ENCODE measurements around the gene CARMIL3.

The CARMIL3 gene

GRCh38 chr14:24070285-24071143 lies 18.7 kb downstream of the CARMIL3 start:
- H3K27ac ChIP-seq = no peak overlapping the region
- no peak for TF ChIP-seq ZFX (IDR thresholded peaks at IDR 0.05; ENCODE audit: borderline replicate concordance)
- no peak for TF ChIP-seq CTCF (IDR thresholded peaks at IDR 0.05)

GRCh38 chr14:24071144-24071697 lies 19.4 kb downstream of the CARMIL3 start, which contains the start of gene CPNE6:
Gene CPNE6 (plus strand): TSS chr14:24071562. CDS start chr14:24072937, 1,375 bp downstream.
- no peak within 1 kb of the TSS for H3K27ac ChIP-seq
- TF ChIP-seq ZFX (IDR thresholded peaks at IDR 0.05; ENCODE audit: borderline replicate concordance) (no peak), CTCF (IDR thresholded peaks at IDR 0.05) (no peak)

- TF ChIP-seq ZFX (IDR thresholded peaks at IDR 0.05; ENCODE audit: borderline replicate concordance) = no peak
- TF ChIP-seq CTCF (IDR thresholded peaks at IDR 0.05) = no peak
Measured at GRCh38 chr14:24071836-24072430, 20.1 kb downstream of the CARMIL3 start.

GRCh38 chr14:24072436-24072835 lies 20.6 kb downstream of the CARMIL3 start:
- H3K27ac ChIP-seq = no peak overlapping the region
- TF ChIP-seq CTCF (IDR thresholded peaks at IDR 0.05) (no peak), ZFX (IDR thresholded peaks at IDR 0.05; ENCODE audit: borderline replicate concordance) (no peak)

More at GRCh38 chr14:24071836-24072430, 20.1 kb downstream of the CARMIL3 start:
- no peak overlapping the region for H3K27ac ChIP-seq

GRCh38 chr14:24072881-24073877 lies 21.4 kb downstream of the CARMIL3 start:
- H3K27ac ChIP-seq = no peak overlapping the region
- no peak for TF ChIP-seq ZFX (IDR thresholded peaks at IDR 0.05; ENCODE audit: borderline replicate concordance)
- TF ChIP-seq CTCF (IDR thresholded peaks at IDR 0.05) = no peak

- TF ChIP-seq ZFX (IDR thresholded peaks at IDR 0.05; ENCODE audit: borderline replicate concordance) (no peak), CTCF (IDR thresholded peaks at IDR 0.05) (no peak)
Measured at GRCh38 chr14:24074625-24075484, 23.0 kb downstream of the CARMIL3 start.

More at GRCh38 chr14:24074625-24075484, 23.0 kb downstream of the CARMIL3 start:
- no peak overlapping the region for H3K27ac ChIP-seq
